SK-N-MC (cell line): ENCODE data around the gene RAB11B.
"Not testable (repeated sequence)": the region's sequence is repeated elsewhere in the genome, so short reads cannot be mapped to it uniquely, and the experiment has no call there.

Source experiments
- DNase-seq: peaks from one replicate; pipeline ENCODE4 v3.0.0-alpha.2; 2011; ENCODE audit warnings: low read depth, low spot score
- H3K27ac ChIP-seq: fragments of 200-600 bp; sonication (generic); 2 replicates; pipeline ENCODE4 v1.5.1; 2016; ENCODE audit warnings: mixed run types
- H3K36me3 ChIP-seq: fragments of 200-600 bp; sonication (generic); 2 replicates; pipeline ENCODE4 v1.6.1; 2017; ENCODE audit warnings: antibody characterized with exemption, low read length, mixed read lengths; ENCODE audit not compliant: insufficient read depth
- H3K4me3 ChIP-seq: fragments of 200-600 bp; sonication (generic); 2 replicates; pipeline ENCODE4 v1.5.1; 2016
- H3K9ac ChIP-seq: fragments of 200-600 bp; sonication (generic); 2 replicates; pipeline ENCODE4 v1.8.0; 2017; ENCODE audit warnings: mixed run types, mixed read lengths; ENCODE audit not compliant: insufficient read length
- H3K9me3 ChIP-seq: fragments of 200-600 bp; sonication (generic); 2 replicates; pipeline ENCODE4 v1.6.1; 2017; ENCODE audit warnings: low read depth, mild to moderate bottlenecking, antibody characterized with exemption, low read length, moderate library complexity, mixed read lengths
- EZH2 ChIP-seq: fragments of 200-600 bp; sonication (generic); IDR thresholded peaks from one replicate; pipeline ENCODE4 v1.6.1; 2017; ENCODE audit warnings: antibody characterized with exemption
- FOXP2 ChIP-seq: optimal IDR thresholded peaks from 2 replicates; pipeline ENCODE3; 2011; ENCODE audit warnings: mild to moderate bottlenecking, moderate library complexity; ENCODE audit not compliant: insufficient read depth; ENCODE audit errors: extremely low read length, control extremely low read depth
- POLR2AphosphoS5 ChIP-seq: IDR thresholded peaks from 2 replicates; pipeline ENCODE4 v1.6.1; 2012; ENCODE audit warnings: mild to moderate bottlenecking, low read depth, low read length, borderline replicate concordance

The RAB11B gene

DNA sequence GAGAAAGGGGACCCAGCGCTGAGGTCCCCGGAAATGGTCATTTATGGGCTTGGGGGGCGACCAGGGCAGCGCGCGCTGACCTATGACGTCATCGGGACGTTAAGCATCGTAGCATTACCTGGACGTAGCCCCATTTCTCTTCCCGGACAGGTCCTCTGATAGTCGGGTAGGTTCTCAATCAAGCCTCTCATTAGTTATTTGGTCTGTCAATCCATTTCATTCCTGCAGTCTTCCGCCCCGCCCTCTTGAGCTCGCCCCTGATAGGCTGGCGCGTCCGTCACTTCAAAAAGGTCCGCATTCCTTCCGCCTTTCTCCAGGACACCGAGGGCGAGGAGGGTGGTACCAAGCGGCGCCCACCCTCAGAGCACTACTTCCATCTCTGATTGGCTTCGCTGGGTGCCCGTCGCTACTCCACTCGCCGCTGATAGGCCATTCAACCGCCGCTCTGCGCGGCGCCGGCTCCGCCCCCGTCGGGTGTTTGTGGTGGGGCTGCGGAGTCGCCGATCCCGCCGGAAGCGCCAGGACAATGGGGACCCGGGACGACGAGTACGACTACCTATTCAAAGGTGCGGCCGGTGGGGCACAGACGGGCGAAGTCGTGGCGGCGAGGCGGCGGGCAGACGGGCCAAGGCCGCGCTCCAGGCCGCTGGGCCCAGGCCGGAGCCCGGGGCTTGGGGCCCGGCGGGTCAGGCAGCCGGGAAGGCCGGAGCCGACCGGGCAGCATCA is at the start of gene RAB11B:
Gene RAB11B (plus strand): TSS at position 470 of the 726 bp plus-strand sequence. CDS start 57 bp downstream, at position 527.
- Histone ChIP-seq H3K9ac (peak within 1 kb of the TSS; percentile 100), H3K4me3 (peak within 1 kb of the TSS; percentile 95), H3K9me3 (no peaks in the 10 kb centered on the region), H3K36me3 (no peaks in the 10 kb centered on the region), H3K27ac (peak within 1 kb of the TSS; percentile 100)
- TF ChIP-seq POLR2AphosphoS5 (peak; percentile 36; the same call in 1 of the 2 replicates), FOXP2 (peak; percentile 0), EZH2 (no peak)
- DNase-seq = peak; percentile 98

GRCh38 chr19:8341504-8341903 is 48.7 kb upstream of the RAB11B start:
- not testable (repeated sequence) for H3K9ac ChIP-seq, H3K27ac ChIP-seq, DNase-seq, H3K9me3 ChIP-seq, H3K36me3 ChIP-seq, H3K4me3 ChIP-seq

DNA sequence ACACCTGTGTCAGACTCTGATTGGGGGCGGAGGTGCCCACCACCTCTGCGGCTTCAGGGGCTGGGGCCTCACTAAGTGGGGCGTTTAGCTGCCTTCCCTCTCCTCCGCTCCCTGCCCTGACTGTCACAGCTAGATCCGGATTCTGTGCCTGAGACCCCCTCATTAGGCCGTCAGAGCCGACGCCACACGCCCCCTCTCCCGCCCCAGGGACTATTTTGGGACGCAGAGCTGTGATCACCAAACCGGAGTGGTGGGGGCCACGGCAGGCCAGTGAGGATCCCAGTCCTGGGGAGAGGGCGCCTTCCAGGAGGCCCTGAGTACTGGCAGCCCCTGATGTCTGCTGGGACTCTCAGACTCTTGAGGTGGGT is 47.9 kb upstream of the RAB11B start:
- Histone ChIP-seq H3K36me3 (no peaks in the 10 kb centered on the region), H3K9ac (peak overlapping the region; percentile 68), H3K4me3 (peak overlapping the region; percentile 85), H3K27ac (no peak overlapping the region), H3K9me3 (no peaks in the 10 kb centered on the region)
- DNase-seq = no peak
- TF ChIP-seq POLR2AphosphoS5 (no peak), EZH2 (no peak), FOXP2 (no peak)

DNA sequence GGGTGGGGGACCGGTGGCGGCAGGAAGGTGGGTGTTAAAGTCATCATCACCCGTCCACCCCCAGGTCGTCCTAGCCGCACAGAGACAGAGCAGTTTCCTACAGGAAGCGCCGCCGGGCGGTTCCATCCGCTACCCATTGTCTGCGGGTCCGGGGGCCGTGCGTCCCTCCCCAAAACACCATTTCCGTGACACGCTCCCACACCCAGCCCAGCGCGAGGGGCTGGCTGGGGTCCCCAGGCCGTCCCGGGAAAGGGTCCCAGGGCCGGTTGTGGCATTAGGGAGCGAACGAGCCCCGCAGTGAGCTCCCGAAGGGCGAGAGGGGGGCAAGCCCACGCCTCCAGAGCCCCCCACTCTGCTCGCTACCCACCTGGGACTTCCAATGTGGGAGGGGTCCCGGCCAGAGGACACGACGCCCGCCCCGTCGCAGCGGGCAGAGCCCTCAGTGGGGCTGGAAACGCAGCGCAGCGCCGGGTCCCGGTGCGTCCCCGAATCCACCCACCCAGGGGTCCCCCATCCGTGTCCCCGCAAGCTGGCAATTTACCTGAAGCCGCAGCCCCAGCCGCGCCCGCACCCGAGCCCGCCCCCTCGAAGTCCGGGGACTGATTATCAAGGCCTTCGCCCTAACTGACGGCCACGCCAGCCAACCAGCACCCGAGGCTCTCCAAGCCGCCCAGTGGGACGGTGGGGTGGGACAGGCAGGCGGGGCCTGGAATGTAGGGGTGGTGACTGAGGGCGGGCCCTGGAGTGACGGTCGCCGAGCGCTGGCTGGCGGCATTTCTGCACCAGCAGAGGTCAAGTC is 47.3 kb upstream of the RAB11B start, which contains the start of gene KANK3:
Gene KANK3 (minus strand): TSS at position 579 of the 799 bp plus-strand sequence. CDS start 5,434 bp downstream, outside the sequence.
- peak within 1 kb of the TSS; percentile 85 for H3K4me3 ChIP-seq
- no peak within 1 kb of the TSS for H3K27ac ChIP-seq
- TF ChIP-seq FOXP2 (no peak), EZH2 (no peak), POLR2AphosphoS5 (peak; percentile 39; the same call in 1 of the 2 replicates)
- H3K9me3 ChIP-seq = no peaks in the 10 kb centered on the region
- no peaks in the 10 kb centered on the region for H3K36me3 ChIP-seq
- peak; percentile 81 for DNase-seq
- peak within 1 kb of the TSS; percentile 68 for H3K9ac ChIP-seq

- DNase-seq = no peak
- no peaks in the 10 kb centered on the region for H3K9me3 ChIP-seq
- TF ChIP-seq FOXP2 (no peak), EZH2 (no peak), POLR2AphosphoS5 (no peak)
- H3K36me3 ChIP-seq = no peaks in the 10 kb centered on the region
- H3K4me3 ChIP-seq = peak overlapping the region; percentile 85
- no peak overlapping the region for H3K27ac ChIP-seq
- H3K9ac ChIP-seq = no peak overlapping the region
Observed at GRCh38 chr19:8343483-8343844, 46.7 kb upstream of the RAB11B start.

GRCh38 chr19:8349629-8350372 is 40.4 kb upstream of the RAB11B start:
- peak overlapping the region; percentile 96 for H3K27ac ChIP-seq
- not testable (repeated sequence) for H3K9me3 ChIP-seq, H3K9ac ChIP-seq, H3K4me3 ChIP-seq, H3K36me3 ChIP-seq
- DNase-seq = peak; percentile 86
- TF ChIP-seq POLR2AphosphoS5 = peak; percentile 57; the same call in 1 of the 2 replicates

DNA sequence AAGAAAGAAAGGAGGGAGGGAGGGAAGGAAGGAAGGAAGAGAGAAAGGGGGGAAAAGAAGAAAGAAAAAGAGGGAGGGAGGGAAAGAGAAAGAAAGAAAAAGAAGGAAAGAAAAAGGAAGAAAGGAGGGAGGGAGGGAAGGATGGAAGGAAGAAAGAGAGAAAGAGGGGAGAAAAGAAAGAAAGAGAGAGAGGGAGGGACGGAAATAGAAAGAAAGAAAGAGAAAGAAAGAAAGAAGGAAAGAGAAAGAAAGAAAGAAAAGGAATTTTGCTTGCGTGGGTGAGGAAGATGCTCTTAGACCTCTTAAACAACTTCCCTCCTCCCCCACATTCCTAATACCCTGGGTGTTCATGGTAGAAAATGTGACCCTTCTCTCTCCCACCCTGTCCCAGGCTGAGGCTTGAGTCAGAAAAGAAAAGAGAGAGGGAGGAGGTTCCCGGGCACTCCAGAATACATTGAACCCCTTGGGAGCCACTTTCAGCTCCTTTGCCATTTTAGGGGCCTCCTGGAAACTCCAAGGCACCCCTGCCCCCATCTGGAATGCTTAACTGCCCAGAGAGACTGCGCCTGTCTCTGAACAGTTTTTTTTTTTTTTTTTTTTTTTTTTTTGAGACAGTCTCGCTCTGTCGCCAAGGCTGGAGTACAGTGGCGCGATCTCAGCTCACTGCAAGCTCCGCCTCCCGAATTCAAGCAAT is 37.9 kb upstream of the RAB11B start:
- peak; percentile 57 for DNase-seq
- Histone ChIP-seq H3K9me3 (no peaks in the 10 kb centered on the region), H3K9ac (peak overlapping the region; percentile 75), H3K4me3 (peak overlapping the region; percentile 69), H3K36me3 (no peaks in the 10 kb centered on the region), H3K27ac (peak overlapping the region; percentile 97)
- TF ChIP-seq EZH2 (no peak), POLR2AphosphoS5 (no peak), FOXP2 (no peak)

DNA sequence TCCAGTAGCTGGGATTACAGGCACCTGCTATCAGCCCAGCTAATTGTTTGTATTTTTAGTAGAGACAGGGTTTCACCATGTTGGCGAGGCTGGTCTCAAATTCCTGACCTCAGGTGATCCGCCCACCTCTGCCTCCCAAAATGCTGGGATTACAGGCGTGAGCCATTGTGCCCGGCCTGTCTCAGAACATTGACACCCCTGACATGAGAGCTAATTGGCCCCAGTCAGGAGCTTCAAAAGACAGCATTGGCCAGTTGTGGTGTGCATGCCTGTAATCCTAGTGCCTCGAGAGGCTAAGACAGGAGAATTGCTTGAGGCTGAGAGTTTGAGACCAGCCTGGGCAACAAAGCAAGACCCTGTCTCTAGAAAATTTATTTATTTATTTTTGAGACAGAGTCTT is 37.3 kb upstream of the RAB11B start:
- Histone ChIP-seq H3K4me3 (peak overlapping the region; percentile 69), H3K27ac (peak overlapping the region; percentile 97), H3K9ac (peak overlapping the region; percentile 45)
- not testable (repeated sequence) for H3K36me3 ChIP-seq, H3K9me3 ChIP-seq, DNase-seq
